HUES64 (cell line): ENCODE results near the gene FAM228B.

Experiments
- H3K27ac ChIP-seq: 2 replicates; pipeline ENCODE4 v1.7.0; 2013; ENCODE audit warnings: low read depth, low read length, inconsistent platforms
- H3K27me3 ChIP-seq: 2 replicates; pipeline ENCODE4 v1.6.1; 2013; ENCODE audit warnings: mild to moderate bottlenecking, low read length; ENCODE audit not compliant: insufficient read depth
- H3K36me3 ChIP-seq: 2 replicates; pipeline ENCODE4 v1.6.1; 2013; ENCODE audit warnings: mild to moderate bottlenecking, low read length; ENCODE audit not compliant: insufficient read depth
- H3K4me1 ChIP-seq: 2 replicates; pipeline ENCODE4 v1.6.1; 2013; ENCODE audit warnings: mild to moderate bottlenecking, low read length, moderate library complexity; ENCODE audit not compliant: insufficient read depth
- H3K4me3 ChIP-seq: 2 replicates; pipeline ENCODE4 v1.5.1; 2013; ENCODE audit warnings: mild to moderate bottlenecking, low read length, moderate library complexity
- H3K9ac ChIP-seq: 2 replicates; pipeline ENCODE4 v1.6.1; 2013; ENCODE audit warnings: mild to moderate bottlenecking, low read depth, low read length
- H3K9me3 ChIP-seq: 2 replicates; pipeline ENCODE4 v1.6.1; 2013; ENCODE audit warnings: low read depth, low read length; ENCODE audit not compliant: insufficient read depth
- WGBS: fragments of 150-250, 120-280 bp; methylation state at CpG from one replicate; pipeline ENCODE4 v1.1.7; 2013; ENCODE audit warnings: missing lambda C conversion rate; 5-methylcytosine and 5-hydroxymethylcytosine counted together

Gene FAM228B

DNA sequence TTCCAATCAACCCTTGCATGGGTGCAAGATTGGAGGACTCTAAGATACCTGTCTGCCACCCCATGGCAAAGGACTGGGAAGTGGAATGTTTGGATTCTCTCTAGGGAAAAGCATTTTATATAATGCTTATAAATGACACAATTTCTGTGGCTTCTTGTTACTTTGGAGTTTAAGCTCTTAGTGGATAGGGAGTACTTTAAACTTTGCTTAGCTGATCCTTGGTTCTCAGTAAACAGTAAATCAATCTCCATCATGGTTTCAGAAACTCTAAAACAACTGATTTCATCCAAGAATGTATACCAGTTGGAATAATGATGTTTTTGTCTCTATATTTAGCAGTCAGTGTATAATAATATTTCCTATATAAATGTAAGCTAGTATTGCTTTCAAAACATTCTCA lies 37.5 kb downstream of the FAM228B start:
- Histone ChIP-seq H3K27ac (no peak overlapping the region), H3K9me3 (peaks cover 9% of the 10 kb centered on the region; the same call in 1 of the 2 replicates), H3K4me3 (no peak overlapping the region), H3K27me3 (no peaks in the 10 kb centered on the region), H3K9ac (no peak overlapping the region), H3K4me1 (0 out of 2 replicates have a peak, but pooled peaks cover 2% of the 10 kb centered on the region), H3K36me3 (0 out of 2 replicates have a peak, but pooled peaks cover 2% of the 10 kb centered on the region)

DNA sequence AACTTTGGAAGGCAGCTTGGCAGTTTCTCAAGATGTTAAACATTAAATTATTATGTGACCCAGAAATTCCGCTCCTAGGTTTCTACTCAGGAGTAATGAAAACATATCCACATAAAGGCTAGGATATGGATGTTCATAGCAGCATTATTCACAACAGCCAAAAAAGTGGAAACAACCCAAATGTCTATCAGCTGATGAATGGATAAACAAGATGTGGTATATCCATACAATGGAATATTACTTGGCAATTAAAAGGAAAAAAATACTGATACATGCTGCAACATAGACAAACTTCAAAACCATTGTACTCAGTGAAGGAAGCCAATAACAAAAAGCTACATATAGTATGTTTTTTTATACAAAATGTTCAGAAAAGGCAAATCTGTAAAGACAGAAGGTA lies 39.2 kb downstream of the FAM228B start:
- no CpG with 5 or more reads among the region's 1 CpG for WGBS
- H3K27me3 ChIP-seq: no peaks in the 10 kb centered on the region
- no peak overlapping the region for H3K27ac ChIP-seq
- H3K9me3 ChIP-seq: peaks cover 9% of the 10 kb centered on the region; the same call in 1 of the 2 replicates
- no peak overlapping the region for H3K9ac ChIP-seq
- H3K4me1 ChIP-seq: 0 out of 2 replicates have a peak, but pooled peaks cover 2% of the 10 kb centered on the region
- no peak overlapping the region for H3K4me3 ChIP-seq
- 0 out of 2 replicates have a peak, but pooled peaks cover 2% of the 10 kb centered on the region for H3K36me3 ChIP-seq

DNA sequence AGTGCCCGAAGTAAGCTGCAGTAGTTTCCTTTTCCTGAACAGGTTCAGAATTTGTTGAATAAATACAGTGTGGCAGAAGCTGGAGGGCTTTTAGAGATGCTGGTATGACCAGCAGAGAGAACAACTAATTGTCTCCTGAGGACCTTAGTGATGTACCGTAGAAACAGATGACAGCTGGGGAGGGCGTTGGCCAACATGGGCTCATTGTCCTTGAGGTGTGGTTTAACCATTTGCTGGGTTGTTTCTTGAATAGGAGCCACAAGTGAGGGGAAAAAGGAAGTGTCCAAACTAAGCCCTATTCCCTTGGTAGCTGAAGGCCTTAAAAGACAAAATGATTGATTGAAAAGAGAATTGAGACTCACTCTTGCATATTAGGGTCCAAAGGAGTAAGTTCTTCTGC lies 39.9 kb downstream of the FAM228B start:
- H3K4me1 ChIP-seq: 0 out of 2 replicates have a peak, but pooled peaks cover 2% of the 10 kb centered on the region
- H3K36me3 ChIP-seq: 0 out of 2 replicates have a peak, but pooled peaks cover 2% of the 10 kb centered on the region
- WGBS: 94% methylated on average over 2 of the region's 3 CpGs
- peaks cover 9% of the 10 kb centered on the region; the same call in 1 of the 2 replicates for H3K9me3 ChIP-seq
- H3K9ac ChIP-seq: no peak overlapping the region
- H3K27ac ChIP-seq: no peak overlapping the region
- H3K27me3 ChIP-seq: no peaks in the 10 kb centered on the region
- H3K4me3 ChIP-seq: no peak overlapping the region

DNA sequence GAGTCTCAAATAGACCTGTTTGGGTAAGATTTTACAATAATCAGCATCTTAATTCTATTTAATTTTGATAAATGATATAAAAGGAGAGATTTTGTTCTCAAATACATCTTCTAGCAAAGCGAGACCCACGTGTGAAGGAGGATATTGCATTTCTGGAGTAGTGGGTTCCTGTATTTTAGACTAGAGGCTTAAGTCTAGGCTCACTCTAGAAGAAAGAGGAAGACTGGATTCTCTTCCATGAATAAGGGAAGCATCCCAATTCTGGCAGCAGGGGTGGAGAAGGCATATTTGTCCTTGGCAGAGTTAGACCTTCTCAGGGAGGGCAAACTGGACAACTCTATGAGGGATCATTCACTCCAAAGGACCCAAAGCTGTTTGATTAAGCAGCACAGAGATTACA lies 40.3 kb downstream of the FAM228B start:
- Histone ChIP-seq H3K4me1 (0 out of 2 replicates have a peak, but pooled peaks cover 2% of the 10 kb centered on the region), H3K9me3 (peaks cover 9% of the 10 kb centered on the region; the same call in 1 of the 2 replicates), H3K27ac (no peak overlapping the region), H3K36me3 (0 out of 2 replicates have a peak, but pooled peaks cover 2% of the 10 kb centered on the region), H3K27me3 (no peaks in the 10 kb centered on the region), H3K9ac (no peak overlapping the region), H3K4me3 (no peak overlapping the region)
- WGBS: 86% methylated on average over 2 of the region's 2 CpGs

DNA sequence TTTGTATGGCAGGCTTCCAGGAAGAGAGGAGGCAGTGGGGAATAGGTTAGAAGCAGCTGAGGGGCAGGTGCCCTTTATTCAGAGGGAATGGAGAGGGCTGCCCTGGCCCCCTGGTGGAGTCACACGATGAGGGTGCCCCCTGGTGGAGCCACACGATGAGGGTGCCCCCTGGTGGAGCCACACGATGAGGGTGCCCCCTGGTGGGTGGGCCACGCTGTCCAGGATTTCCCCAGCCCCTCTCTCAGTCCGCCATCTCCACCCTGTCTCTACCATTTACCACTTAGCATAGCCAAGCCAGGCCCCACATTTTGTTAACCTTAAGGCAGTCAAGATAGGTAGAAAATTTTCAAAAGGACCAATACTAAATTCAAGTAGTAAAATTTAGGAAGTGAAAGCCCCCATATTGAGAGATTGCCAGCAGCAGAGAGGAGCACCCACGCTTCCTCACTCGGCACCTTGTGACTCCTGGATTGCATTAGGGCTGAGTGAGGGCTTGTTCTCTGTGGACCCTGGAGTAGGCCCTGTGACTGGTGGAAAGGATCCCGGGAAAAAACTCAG lies 41.2 kb downstream of the FAM228B start:
- no peaks in the 10 kb centered on the region for H3K27me3 ChIP-seq
- H3K36me3 ChIP-seq: 0 out of 2 replicates have a peak, but pooled peaks cover 2% of the 10 kb centered on the region
- no peak overlapping the region for H3K4me3 ChIP-seq
- H3K27ac ChIP-seq: no peak overlapping the region
- peaks cover 9% of the 10 kb centered on the region; the same call in 1 of the 2 replicates for H3K9me3 ChIP-seq
- 0 out of 2 replicates have a peak, but pooled peaks cover 2% of the 10 kb centered on the region for H3K4me1 ChIP-seq
- WGBS: 65% methylated on average over 8 of the region's 8 CpGs
- H3K9ac ChIP-seq: no peak overlapping the region

DNA sequence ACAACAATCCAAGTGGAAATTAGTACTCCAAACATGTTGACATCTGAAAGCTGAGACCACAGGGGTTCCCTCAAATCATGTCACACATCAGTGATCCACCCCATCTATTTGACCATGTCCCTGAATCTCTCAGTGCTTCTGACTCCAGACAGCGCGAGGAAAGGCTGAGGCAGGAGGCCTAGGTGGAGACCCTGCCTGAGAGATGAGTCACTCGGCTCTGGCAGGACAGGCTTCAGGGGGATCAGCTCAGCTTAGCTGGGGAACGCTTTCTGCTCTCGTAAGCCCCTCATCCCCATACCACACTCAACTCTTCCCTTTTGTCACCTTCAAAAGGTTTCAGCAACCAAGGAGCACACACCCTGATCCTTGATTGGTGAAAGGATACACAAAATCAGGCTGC lies 45.8 kb downstream of the FAM228B start:
- Histone ChIP-seq H3K36me3 (no peaks in the 10 kb centered on the region), H3K9me3 (no peaks in the 10 kb centered on the region)
- WGBS: 84% methylated on average over 5 of the region's 5 CpGs

DNA sequence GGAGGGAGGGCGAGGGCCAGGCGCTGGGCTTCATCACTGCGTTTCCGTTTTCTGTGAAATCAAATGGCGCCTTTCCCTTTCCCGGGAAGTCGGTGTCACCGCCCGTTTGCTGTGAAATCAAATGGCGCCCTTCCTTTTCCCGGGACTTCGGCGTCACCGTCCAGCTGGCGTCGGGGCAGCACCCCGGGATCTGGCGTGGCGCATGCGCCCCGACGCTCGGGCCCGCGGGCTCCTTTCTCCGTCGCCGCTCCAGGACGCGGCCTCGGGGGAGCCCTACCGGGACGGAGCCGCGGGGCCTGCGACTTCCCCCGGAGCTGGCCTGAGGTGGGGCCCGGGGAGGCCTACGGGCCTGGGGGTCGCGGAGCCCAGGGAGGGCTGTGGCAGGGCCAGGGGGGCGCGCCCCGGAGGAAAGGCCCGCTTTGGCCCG lies 51.6 kb downstream of the FAM228B start, which contains the start of gene FAM228A:
FAM228A (plus strand) TSS at position 203 of the 427 bp plus-strand sequence. CDS start 428 bp downstream, outside the sequence.
- no peaks in the 10 kb centered on the region for H3K27me3 ChIP-seq
- no peaks in the 10 kb centered on the region for H3K9me3 ChIP-seq
- no peak within 1 kb of the TSS for H3K27ac ChIP-seq
- 96% methylated on average over 46 of the region's 46 CpGs for WGBS
- H3K4me3 ChIP-seq: no peak within 1 kb of the TSS
- H3K9ac ChIP-seq: no peak within 1 kb of the TSS
- no peaks in the 10 kb centered on the region for H3K4me1 ChIP-seq
- H3K36me3 ChIP-seq: no peaks in the 10 kb centered on the region

More for the DNA sequence above, 45.8 kb downstream of the FAM228B start:
- Histone ChIP-seq H3K27ac (no peak overlapping the region), H3K4me1 (0 out of 2 replicates have a peak, but pooled peaks cover 2% of the 10 kb centered on the region), H3K4me3 (no peak overlapping the region), H3K27me3 (no peaks in the 10 kb centered on the region), H3K9ac (no peak overlapping the region)

DNA sequence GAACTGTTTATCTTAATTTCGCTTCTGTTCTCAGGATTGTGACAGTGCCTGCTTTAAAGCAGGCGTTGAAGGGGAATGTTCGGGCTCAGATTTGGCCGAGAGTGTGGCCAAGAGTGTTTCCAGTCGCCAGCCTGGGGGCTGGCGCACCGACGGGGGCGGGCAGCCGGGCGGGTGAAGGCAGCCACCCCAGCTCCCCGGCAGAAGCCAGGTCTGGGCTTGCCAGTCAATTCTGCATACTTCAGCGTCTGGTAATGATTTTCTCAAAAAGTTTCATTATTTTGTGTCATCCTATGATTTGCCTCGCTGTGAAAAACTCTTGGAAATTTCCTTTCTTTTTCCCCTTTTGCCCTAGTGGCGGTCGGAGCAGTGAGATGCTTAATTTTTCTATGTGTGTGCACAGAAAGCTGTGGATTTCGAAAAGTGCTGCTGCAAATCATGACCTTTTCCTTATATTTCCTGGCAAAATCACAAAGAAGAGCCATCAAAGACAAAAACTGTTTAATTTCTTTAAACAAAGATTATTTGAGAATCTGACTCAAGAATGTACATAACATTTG lies 52.4 kb downstream of the FAM228B start:
- Histone ChIP-seq H3K27ac (no peak overlapping the region), H3K4me1 (no peaks in the 10 kb centered on the region), H3K27me3 (no peaks in the 10 kb centered on the region), H3K9me3 (no peaks in the 10 kb centered on the region), H3K4me3 (no peak overlapping the region), H3K9ac (no peak overlapping the region), H3K36me3 (no peaks in the 10 kb centered on the region)
- WGBS: 94% methylated on average over 15 of the region's 17 CpGs

DNA sequence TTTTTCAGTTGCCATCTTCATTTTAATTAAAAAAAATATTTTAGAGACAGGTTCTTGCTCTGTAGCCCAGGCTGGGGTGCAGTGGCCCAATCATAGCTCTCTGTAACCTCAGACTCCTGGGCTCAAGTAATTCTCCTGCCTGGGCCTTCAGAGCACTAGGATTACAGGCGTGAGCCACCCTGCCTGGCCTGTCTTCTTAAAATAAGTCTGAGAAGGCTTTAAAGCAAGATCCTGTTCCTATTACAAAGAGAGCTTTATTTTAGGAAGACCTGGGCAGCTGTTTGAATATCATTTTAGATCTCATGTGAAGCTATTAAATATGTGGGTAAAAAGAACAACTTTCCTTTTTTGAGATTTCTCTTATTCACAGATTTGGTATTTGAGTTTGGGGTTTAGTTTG lies 53.1 kb downstream of the FAM228B start:
- Histone ChIP-seq H3K27ac (no peak overlapping the region), H3K9ac (no peak overlapping the region), H3K9me3 (no peaks in the 10 kb centered on the region), H3K27me3 (no peaks in the 10 kb centered on the region), H3K4me3 (no peak overlapping the region), H3K36me3 (no peaks in the 10 kb centered on the region), H3K4me1 (no peaks in the 10 kb centered on the region)
- 86% methylated on average over 1 of the region's 1 CpG for WGBS

DNA sequence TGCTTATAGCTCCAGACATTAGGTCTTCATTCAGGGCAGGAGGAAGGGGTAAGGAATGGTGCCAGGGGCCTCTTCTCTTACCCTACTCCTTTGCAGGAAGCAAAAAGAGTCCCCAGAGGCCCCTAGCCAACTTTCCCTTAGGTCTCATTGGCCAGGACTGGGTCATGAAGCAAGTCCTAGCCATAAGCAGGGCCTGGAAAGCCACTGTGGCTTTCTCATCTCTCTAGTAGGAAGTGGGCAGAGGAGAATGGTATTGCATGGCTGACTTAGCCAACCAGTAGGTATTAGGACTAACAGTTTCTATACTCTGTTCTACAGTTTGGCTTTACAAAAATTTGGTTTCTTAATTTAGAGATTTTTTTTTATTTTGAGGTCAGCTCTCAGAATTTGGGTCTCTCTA lies 56.4 kb downstream of the FAM228B start:
- Histone ChIP-seq H3K27me3 (no peaks in the 10 kb centered on the region), H3K9me3 (no peaks in the 10 kb centered on the region), H3K4me1 (no peaks in the 10 kb centered on the region; the same call in 1 of the 2 replicates), H3K9ac (no peak overlapping the region), H3K27ac (no peak overlapping the region), H3K4me3 (no peak overlapping the region), H3K36me3 (no peaks in the 10 kb centered on the region)

DNA sequence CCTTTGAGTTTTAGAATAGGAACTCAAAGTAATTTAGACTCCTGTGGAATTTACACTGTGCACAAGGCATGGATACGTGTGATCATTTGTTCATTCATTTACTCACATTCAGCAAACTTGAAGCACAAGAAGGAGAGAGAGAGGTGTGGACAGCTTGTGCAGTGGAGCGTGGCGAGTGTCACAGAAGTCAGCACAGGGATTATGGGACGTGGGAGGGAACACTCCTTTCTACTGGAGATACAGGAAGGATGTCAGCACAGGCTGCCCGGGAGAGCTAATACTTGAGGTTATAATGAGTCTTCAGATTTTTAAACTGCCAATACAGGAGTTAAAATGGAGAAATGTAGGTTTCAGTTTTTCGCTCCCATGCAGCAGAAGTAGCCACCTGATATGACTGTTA lies 58.6 kb downstream of the FAM228B start:
- H3K9ac ChIP-seq: no peak overlapping the region
- 93% methylated on average over 6 of the region's 6 CpGs for whole genome bisulfite sequencing
- H3K4me1 ChIP-seq: no peaks in the 10 kb centered on the region; the same call in 1 of the 2 replicates
- H3K27me3 ChIP-seq: no peaks in the 10 kb centered on the region
- no peak overlapping the region for H3K4me3 ChIP-seq
- H3K36me3 ChIP-seq: no peaks in the 10 kb centered on the region
- H3K27ac ChIP-seq: no peak overlapping the region
- H3K9me3 ChIP-seq: 0 out of 2 replicates have a peak, but pooled peaks cover 3% of the 10 kb centered on the region
